ENCODE data around the gene DHCR24. TPM values are rescaled to one million over a fixed set of nuclear protein-coding genes. Genes with fewer than 3 reads are reported as not detected.

Gene DHCR24
- total and polyA plus RNA-seq, 2 donors (not counting 3 experiments of a cell fraction or from before 2014, with no cell fraction given): 223 to 239 TPM

DNA sequence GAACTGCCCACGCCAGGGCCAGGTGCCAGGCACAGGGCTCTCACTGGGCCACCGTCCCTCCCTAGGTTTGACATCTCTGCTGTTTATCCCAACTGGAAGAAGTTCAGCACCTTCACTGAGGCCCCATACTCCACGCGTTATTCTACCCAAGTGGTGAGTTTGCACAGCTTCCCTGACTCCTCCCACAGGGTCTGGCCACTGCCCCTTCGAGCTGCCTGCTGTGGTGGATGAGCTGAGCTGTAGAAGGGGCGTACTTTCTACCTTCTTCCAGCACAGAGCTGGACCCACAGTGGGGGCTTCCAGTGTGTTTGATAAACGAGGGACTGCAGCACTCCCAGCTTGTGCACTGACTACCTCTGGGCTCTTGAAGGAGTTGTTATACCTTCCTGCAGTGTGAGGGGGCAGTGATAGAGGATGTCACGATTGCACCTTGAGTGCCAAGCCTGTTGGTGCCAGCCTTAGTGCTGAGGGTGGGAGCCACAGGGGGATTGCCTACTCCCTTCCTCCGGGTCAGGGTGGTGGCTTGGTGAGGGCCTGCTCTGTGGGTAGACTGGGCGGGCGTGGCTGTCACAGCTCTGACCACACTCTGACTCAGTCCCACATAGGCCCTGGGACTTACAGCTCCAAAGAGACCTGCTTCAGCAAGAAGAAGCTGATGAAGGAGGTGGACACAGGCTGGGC lies 79.9 kb downstream of the DHCR24 start:
- no peaks in the 10 kb centered on the region for H3K36me3 ChIP-seq (ENCODE audit: control insufficient read depth in 2 of 2, extremely low read depth in 1 of 2, insufficient read depth in 2 of 2, low read length in 2 of 2)
- H2AFZ ChIP-seq (ENCODE audit: low read depth, low read length): no peak overlapping the region
- H4K20me1 ChIP-seq (replicated peaks; ENCODE audit: control insufficient read depth, extremely low read depth, insufficient read depth, low read length): no peaks in the 10 kb centered on the region
- no peak overlapping the region for H3K4me2 ChIP-seq (ENCODE audit: insufficient read depth, low read length)
- H3K79me2 ChIP-seq (ENCODE audit: control insufficient read depth, insufficient read depth, low read length): no peaks in the 10 kb centered on the region
- BruUV-seq (replicated peaks): no TSS peak
- H3K9me3 ChIP-seq (replicated peaks; ENCODE audit: control insufficient read depth, insufficient read depth, low read length): no peaks in the 10 kb centered on the region
- peaks cover 4% of the 10 kb centered on the region for H3K4me1 ChIP-seq (ENCODE audit: control insufficient read depth, extremely low read depth, insufficient read depth, low read length)
- ChIA-PET CTCF (interaction anchor here (0.7 to 0.9 kb wide), 4 partner anchors 11 to 947 kb away, joined by 3 to 4 read pairs (median 3); no protein-coding TSS in a partner anchor), POLR2A (no interaction called here)
- no peak for DNase-seq (ENCODE audit: low read depth, low spot score)
- H3K27me3 ChIP-seq (ENCODE audit: control insufficient read depth in 2 of 2, insufficient read depth in 2 of 2, low read length in 2 of 2): peaks cover 0 to under 1% of the 10 kb centered on the region in 2 experiments
- FAIRE-seq: no peak
- no peak overlapping the region for H3K9ac ChIP-seq (replicated peaks; ENCODE audit: extremely low read depth, insufficient read depth, low read length)
- TF ChIP-seq GATA2 (IDR thresholded peaks at IDR 0.05; ENCODE audit: insufficient read depth, insufficient read length, low read depth, low read length) (no peak), EZH2 (IDR thresholded peaks at IDR 0.05; ENCODE audit: borderline replicate concordance, low read depth, low read length, severe bottlenecking) (no peak), FOS (IDR thresholded peaks at IDR 0.05; ENCODE audit: borderline replicate concordance, insufficient read depth, low read length) (no peak), JUN (IDR thresholded peaks at IDR 0.05; ENCODE audit: borderline replicate concordance, insufficient read depth, insufficient read length, low read depth) (no peak), POLR2AphosphoS5 (IDR thresholded peaks at IDR 0.05; ENCODE audit: insufficient read depth, low read depth, low read length) (no peak), POLR2A (IDR thresholded peaks at IDR 0.05; ENCODE audit: low read depth, low read length) (no peak), MYC (IDR thresholded peaks at IDR 0.05; ENCODE audit: low read depth, low read length) (no peak)
- TF ChIP-seq, protein P1, sequence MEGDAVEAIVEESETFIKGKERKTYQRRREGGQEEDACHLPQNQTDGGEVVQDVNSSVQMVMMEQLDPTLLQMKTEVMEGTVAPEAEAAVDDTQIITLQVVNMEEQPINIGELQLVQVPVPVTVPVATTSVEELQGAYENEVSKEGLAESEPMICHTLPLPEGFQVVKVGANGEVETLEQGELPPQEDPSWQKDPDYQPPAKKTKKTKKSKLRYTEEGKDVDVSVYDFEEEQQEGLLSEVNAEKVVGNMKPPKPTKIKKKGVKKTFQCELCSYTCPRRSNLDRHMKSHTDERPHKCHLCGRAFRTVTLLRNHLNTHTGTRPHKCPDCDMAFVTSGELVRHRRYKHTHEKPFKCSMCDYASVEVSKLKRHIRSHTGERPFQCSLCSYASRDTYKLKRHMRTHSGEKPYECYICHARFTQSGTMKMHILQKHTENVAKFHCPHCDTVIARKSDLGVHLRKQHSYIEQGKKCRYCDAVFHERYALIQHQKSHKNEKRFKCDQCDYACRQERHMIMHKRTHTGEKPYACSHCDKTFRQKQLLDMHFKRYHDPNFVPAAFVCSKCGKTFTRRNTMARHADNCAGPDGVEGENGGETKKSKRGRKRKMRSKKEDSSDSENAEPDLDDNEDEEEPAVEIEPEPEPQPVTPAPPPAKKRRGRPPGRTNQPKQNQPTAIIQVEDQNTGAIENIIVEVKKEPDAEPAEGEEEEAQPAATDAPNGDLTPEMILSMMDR (IDR thresholded peaks at IDR 0.05; ENCODE audit: extremely low read depth in 1 of 2, insufficient read depth in 1 of 2, low read depth in 1 of 2, low read length in 2 of 2): no peak
- TF ChIP-seq, protein P2, sequence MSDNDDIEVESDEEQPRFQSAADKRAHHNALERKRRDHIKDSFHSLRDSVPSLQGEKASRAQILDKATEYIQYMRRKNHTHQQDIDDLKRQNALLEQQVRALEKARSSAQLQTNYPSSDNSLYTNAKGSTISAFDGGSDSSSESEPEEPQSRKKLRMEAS (IDR thresholded peaks at IDR 0.05; ENCODE audit: insufficient read depth, insufficient read length): no peak
- dilution Hi-C loops (cut with MboI; ENCODE audit: extremely low pct_ligation_motif_present, low sequenced_read_pairs) (no loop called here), intact Hi-C loops (cut with micrococcal nuclease) (loop anchor here (5.0 kb wide), 1 partner anchor 735 kb away; no protein-coding TSS in a partner anchor)
- no peaks in the 10 kb centered on the region for H3K9me1 ChIP-seq (replicated peaks; ENCODE audit: control insufficient read depth, extremely low read depth, insufficient read depth, low read length)
- H3K4me3 ChIP-seq (replicated peaks in 1 of 3; ENCODE audit: insufficient read depth in 1 of 3, low read depth in 1 of 3, low read length in 3 of 3): no peak overlapping the region
- no peak overlapping the region for H3K27ac ChIP-seq (ENCODE audit: insufficient read depth, low read depth, low read length)

All from endothelial cell of umbilical vein (primary cell).